Kidney capillary endothelial cell (primary cell): ENCODE results near the gene FNTB.
"Not testable (repeated sequence)": the region's sequence is repeated elsewhere in the genome, so short reads cannot be mapped to it uniquely, and the experiment has no call there.

Source experiments
- DNase-seq: peaks from one replicate; pipeline ENCODE4 v3.0.0-alpha.2; 2018; ENCODE audit warnings: low spot score

The FNTB gene

DNA sequence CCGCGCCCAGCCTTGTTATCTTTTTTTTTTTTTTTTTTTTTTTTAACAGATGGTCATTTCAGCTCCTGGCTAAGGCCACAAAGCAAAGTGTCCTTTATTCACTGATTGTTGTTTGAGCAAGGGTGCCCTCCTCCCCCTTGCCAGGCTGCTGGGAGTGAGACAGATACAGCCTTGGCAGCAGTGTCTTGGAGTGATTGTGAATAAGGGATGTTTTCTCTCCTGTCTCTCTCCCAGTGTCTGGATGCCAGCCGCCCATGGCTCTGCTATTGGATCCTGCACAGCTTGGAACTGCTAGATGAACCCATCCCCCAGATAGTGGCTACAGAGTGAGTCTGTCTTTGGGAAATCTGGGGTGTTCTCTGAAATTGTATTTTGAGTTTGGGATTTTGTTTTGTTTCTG is 28.7 kb downstream of the FNTB start:
- DNase-seq: no peak

DNA sequence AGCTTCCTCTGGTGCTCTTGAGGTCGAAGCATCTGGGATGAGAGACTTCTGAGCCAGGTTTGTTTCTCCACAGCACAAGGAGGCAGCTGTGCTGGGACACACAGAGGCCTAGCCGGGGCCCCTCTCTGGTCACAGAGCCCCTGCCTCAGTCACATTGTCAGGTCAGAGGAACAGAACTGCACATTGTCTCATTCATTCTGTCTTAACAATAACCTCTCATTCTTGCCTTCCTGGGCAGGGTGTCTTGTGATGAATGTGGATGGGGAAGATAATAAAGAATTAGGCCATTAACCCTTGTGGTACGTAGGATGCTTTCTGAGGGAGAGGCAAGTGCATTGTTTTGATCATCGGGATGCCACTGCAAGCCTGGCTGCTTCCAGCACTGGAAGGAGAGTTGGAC is 29.8 kb downstream of the FNTB start:
- no peak for DNase-seq

DNA sequence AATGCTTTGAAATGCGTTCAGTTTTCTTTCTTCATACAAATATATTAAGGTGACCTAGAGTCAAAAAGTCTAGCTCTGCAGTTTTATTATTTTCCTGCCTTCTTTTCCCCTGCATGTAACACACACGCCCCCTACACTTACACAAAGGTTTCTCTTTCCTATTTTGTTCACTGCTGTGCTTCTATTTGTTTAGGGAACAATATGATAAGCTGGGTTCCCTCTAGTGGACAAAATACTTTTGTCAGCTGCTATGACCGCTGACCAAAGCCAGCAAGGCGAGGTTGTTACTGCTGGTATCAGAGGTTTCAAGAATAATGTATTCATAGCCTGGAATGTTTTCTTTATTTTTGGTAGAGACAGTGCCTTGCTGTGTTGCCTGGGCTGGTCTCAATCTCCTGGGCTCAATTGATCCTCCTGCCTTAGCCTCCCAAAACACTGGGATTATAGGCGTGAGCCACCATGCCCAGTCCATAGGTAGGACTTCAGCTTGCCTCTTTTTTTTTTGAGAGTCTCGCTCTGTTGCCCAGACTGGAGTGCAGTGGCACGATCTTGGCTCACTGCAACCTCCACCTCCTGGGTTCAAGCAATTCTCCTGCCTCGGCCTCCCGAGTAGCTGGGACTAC is 33.4 kb downstream of the FNTB start:
- peak; percentile 75 for DNase-seq

DNA sequence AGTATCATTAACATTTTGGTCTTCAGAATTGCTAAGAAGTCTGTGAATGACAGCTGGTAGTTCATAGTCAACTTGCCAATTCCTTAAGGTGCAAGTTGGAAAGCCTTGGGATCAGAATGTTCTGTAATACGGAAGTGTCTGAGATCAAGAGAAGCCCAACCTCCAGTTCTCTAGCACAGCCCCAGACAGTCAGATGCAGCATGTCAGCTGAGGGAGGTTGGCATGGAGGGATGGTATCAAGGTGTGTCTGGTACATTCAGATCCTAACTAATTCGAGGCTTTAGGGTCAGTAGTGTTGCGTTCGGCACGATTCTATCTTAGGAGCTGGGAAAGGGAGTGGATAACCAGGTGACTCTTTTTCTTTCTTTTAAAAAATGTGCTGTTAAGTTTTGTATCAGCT is 38.3 kb downstream of the FNTB start:
- DNase-seq: no peak

DNA sequence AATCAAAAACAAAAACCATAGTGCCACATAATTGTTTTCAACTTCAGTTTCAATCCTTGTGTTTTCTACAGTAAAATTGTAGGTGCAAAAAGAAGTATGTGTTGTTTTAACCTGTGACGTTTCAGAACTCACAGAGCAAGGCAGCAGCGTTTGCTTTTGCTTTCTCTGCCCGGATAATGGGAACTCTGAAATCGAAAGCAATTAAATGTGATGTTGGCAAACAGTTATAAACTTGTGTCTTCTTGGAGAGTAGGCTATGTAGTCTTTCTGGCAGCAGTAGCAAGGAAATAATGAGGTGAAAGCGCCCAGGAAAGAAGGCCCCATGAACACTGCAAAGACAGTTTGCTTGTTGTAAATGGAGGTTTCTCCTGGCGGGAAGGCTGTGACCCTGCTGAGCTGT is 39.1 kb downstream of the FNTB start:
- DNase-seq: no peak

DNA sequence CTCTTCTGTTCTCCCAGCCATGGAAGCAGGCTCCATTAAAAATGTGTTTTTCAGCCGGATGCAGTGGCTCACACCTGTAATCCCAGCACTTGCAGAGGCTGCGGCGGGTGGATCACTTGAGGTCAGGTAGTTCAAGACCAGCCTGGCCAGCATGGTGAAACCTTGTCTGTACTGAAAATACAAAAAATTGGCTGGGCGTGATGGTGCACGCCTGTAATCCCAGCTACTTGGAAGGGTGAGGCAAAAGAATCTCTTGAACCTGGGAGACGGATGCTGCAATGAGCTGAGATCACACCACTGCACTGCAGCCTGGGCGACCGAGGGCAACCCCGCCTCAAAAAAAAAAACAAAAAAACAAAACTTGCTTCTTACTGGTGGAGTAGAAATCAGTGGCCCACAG is 39.8 kb downstream of the FNTB start:
- DNase-seq: no peak

DNA sequence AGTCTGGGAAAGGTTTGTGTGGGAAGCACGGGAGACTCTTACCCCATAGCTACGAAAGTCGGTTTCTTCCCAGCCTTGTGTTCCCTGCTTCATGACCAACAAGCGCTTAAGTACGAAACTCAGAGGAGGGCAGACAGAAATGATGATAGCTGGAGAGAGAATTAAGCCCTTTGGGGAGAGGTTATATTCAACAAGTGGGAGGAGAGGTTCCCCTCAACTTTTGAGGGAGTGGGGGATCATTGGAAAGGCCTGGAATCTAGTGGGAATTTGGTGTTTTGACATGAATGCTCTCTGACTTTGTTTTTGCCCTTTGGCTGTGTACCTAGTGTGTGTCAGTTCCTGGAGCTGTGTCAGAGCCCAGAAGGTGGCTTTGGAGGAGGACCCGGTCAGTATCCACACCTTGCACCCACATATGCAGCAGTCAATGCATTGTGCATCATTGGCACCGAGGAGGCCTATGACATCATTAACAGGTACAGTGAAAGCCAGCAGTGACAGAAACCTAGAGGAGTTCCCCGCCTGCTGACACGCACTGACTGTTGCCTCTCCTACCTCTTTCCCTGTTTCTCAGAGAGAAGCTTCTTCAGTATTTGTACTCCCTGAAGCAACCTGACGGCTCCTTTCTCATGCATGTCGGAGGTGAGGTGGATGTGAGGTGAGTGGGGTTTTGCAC is 40.6 kb downstream of the FNTB start:
- no peak for DNase-seq

DNA sequence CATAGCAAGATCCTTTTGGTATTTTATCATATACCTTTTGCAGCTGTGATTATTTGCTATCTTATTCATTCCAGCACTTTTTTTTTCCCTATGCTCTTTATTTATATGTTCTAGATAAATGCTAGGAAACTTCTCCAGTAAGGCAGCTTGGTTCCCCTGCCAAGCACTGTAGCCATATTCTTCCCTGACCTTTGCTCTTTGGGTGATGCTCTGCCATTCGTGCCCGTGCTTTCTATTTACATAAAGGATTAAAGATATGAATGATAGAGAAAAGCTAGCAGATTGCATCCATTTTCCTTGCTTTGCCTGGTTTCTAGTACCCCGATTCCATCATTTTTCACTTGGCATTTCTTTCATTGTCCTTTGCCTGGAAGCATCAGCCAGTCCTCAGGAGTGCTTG is 42.2 kb downstream of the FNTB start:
- DNase-seq: no peak

DNA sequence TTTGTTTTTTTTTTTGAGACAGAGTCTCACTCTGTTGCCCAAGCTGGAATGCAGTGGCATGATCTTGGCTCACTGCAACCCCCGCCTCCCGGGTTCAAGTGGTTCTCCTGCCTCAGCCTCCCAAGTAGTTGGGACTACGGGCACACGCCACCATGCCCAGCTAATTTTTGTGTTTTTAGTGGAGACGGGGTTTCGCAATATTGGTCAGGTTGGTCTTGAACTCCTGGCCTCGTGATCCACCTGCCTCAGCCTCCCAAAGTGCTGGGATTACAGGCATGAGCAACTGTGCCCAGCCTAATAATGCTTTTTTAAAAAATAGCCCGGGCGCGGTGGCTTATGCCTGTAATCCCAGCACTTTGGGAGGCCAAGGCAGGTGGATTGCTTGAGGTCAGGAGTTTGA is 44.6 kb downstream of the FNTB start:
- not testable (repeated sequence) for DNase-seq

DNA sequence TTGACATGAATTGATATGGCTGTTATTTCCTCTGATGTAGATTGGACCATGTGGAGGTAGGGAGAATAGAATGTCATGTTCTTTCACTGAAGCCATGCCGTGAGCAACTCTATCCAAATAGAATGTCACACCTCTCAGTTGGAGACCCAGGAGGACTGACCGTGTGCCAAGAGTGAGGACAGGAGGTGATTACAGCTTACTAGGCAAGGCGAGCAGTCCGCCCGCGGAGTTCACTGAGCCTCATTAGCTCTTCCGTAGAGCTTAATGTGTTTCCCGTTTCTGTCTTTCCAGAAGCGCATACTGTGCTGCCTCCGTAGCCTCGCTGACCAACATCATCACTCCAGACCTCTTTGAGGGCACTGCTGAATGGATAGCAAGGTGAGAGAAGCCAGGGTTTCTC is 45.6 kb downstream of the FNTB start:
- no peak for DNase-seq

DNA sequence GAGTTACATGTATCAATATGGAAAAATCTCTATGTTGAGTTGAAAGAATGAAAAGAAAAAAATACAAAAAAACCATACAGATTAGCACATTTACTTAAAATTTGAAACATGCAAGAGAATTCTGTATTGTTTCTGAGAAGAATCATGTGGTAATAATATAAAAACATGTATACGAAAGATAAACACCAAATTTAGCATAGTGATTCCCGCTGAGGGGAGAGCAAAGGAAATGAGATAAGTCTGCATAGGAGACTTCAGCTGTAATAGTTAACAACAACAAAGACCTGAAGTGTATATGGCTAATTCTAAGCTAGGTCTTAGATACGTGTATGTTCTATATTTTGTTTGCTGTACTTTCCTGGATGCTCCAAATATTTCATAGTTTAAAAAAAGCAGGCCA is 46.5 kb downstream of the FNTB start:
- DNase-seq: no peak

DNA sequence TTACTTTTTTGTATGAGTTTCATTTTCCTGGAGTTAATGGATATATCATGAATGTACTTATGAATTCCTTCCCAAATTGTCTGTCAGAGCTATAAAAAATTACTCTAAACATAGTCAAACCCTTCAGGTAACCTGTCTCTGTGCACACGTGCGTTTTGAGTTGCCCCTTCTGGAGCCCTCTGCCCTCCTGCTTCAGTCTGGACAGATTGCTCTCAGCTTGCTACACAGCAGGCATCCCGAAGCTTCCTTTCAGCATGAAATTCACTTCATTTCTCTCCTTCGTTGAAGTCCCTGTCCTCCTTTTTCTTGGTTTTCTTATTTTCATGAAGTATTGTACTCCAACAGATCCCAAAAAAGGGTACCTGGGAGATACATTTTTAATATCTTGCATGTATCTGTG is 47.3 kb downstream of the FNTB start:
- no peak for DNase-seq

DNA sequence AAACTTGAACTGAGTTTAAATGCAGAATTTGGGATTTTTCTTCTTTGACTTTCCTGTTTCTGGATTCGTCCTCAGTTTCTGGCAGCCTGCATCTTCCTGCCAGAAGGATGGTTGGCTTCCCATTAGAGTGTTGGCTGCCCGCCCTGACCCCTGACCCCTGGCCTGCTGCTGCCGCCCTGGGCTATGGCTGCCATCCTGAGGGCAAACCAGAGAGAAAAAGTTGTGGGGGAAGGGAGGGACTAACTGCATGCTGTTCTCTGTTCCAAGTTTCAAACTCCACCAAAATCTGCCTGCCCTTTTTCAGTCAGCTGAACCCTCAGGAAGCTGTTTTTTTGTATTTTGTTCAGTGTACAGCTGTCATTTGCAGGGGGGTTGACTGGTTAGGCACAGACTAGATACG is 48.4 kb downstream of the FNTB start:
- no peak for DNase-seq

DNA sequence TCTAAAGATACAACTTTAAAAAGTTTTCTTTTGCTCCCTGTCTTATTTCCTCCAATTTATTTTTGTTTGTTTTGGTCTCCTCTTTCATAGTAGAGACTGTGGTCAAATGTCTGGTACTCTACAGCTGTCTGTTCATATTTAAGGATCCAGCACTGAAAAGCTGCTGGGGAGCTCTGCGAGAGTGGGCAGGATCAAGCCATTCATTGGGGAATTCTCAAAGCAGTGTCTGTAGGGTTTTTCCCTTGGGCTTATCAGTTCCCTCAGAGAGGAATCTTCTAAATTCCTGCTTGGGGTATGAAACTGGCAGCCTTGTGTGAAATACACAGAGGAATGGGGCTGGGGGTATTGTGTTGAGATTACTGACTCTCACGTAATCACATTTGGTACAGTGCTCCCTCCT is 52.3 kb downstream of the FNTB start:
- no peak for DNase-seq

DNA sequence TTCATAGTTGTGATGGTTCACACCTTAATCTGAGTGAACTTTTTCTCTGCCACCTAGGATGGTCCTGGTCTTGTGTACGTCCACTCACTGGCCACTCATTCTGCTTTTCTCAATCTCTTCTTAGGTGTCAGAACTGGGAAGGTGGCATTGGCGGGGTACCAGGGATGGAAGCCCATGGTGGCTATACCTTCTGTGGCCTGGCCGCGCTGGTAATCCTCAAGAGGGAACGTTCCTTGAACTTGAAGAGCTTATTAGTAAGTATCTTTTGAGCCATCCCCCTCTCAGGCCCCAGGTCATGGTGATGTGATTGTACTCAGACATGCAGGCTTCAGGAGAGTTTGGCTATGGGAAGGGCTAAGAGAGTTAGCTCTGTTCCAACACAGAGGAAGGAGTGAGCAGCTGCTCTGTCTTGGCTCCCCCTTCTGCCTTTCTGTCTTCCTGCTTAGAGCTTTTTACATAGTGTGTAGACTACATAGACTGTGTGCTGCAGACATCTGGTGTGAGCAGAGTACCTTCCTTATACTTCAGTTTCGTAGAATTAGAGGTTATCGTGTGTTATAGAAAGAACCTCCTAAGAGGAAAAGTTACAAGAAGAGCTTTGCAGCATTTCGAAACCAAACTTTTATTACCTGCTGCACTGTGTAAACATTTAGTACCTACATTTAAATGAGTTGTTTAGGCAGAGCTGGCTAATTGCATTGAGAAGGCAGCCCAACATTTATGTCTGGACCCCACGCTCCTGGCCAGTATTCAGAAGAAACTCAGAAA is 54.2 kb downstream of the FNTB start:
- DNase-seq: no peak

DNA sequence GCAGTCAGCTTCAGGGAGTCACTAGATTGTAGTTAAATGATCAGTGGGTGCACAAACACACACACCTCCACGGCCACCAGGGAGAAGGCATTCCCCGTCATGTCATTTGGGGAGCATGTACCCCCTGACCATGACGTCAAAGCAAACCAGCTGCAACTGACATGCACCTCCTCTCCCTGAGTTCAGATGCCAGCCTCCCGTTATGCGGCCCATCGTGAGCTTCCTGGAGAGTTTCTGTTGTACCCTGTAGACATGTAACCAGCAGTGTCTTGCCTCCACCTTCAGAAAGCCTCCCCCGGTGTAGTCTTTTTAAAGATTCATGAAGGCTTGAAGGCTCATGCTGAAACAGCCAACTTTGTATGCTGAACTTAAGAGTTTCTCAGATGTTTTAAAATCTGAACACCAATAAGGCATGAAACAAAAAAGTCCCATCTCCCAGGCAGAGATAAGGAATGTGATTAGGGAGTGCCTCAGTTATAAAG is 54.8 kb downstream of the FNTB start:
- no peak for DNase-seq

DNA sequence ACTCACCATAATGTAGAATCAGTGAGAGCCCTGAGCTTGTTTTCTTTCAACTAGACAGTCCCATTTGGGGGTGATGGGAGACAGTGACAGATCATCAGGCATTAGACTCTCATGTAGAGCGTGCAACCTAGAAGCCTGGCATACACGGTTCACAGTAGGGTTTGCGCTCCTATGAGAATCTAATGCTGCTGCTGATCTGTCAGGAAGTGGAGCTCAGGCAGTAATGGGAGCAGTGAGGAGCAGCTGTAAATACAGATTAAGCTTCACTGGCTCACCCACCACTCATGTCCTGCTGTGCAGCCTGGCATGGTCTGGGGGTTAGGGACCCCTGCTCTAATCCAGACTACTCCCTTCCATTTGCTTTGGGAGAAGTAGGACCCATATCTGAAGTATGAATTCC is 55.6 kb downstream of the FNTB start:
- no peak for DNase-seq

DNA sequence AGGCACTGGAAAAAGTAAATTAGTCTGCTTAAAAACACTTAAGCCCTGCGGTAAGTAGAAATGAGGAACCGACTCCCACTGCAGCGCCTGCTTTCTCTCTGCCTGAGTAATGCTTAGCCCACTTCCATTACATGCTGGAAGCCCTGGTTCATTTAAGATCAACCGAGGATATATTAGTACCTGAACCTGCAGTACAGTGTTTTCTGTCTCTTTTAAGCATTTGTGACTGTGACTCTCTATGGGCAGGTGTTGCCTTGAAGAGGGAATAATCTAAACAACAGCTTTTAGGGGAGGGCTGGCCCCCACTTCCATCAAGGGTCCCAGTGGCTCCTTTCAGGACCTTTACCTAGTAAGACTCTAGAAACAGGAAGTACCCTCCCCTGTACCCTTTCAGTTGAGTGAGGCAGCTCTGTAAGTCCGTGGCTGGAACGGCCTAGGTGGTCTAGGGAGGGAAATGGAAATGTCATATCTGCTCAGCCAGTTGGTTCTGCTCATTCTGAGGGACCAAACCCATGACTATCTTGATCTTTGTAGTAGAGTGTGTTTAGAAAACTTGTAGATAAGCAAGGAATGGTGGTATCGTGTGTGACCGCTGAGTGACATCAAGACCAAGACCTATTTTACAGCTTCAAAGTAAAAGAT is 56.2 kb downstream of the FNTB start:
- DNase-seq: no peak

DNA sequence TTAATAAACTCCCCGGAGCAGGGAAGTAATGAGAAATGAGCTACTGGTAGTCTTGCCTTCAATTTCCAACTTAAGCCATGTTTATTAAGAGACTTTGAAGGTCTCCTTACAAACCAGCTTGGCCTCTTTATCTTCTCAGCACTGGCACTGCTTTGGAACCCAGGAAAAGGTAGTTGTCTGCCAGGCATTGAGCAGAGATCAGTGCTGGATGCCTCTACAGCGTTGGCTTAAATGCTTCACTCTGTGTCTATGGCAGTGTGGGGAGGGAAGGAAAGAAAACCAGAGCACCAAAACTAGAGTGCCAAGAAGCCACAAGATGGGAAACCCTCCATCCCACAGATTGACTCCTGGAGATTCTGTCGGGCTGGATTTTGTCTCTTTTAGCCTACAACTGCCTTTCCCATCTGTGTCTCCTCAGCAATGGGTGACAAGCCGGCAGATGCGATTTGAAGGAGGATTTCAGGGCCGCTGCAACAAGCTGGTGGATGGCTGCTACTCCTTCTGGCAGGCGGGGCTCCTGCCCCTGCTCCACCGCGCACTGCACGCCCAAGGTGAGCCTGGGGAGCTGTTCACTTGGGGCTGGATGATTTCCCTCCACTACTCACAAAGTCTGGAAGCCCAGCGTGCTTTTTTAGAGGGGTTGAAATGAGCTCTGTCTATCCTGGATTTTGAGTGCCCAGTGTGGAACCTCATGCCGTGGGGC is 57.3 kb downstream of the FNTB start:
- no peak for DNase-seq

DNA sequence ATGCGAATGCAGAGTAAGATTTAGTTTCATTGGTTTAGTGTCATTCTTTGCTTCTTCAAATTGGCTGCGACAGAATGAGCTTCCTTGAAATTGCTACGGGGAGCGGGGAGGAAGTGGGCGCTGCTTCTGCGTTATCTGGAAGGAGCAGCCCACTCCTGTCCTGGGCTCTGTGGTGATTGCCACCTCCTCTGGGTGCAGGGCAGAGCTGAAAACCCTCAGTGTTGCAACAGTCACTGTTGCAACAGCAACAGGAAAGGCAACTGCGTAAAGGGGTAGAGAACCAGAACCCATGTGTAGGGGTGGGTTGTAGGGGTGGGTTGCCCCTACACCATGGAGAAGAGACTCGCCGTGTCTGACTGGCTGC is 57.9 kb downstream of the FNTB start:
- DNase-seq: no peak

DNA sequence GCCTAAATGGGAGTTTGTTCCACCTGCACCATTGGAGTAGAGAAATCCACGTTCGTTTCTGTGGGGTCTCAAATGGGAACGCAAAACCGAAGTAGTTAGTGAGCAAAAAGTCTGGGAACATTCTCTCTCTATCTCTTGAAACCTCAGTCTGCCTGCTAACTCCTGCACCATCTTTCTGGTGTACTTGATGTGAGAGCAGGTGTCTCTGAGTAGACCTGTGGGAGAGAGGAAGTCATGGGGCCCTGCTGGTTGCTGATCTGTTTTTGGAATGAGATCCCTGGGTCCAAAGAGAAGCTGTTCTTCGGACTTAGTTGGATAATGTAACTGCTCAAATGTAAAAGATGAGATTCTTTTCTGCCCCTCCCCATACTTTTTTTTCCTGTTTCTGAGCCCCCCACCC is 58.3 kb downstream of the FNTB start:
- DNase-seq: no peak

DNA sequence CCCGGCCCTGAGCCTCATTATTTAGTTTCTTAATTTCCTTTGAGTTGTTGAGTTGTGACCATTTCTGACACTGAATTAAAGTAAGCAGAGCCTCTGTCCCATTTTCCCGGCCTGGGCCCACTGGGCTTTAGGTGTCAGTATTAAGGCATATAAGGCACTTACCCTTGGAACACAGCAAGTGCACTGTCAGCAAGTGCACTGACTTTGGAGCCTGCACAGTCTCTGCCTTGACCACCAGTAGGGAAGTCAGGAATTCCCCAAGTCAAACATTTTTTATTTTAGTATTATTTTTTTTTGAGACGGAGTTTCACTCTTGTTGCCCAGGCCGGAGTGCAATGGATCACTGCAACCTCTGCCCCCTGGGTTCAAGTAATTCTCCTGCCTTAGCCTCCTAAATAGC is 59.0 kb downstream of the FNTB start:
- no peak for DNase-seq
